Kidney glomerular epithelial cell (primary cell): ENCODE measurements around the gene GSTT4.
"Not testable (repeated sequence)": the region's sequence is repeated elsewhere in the genome, so short reads cannot be mapped to it uniquely, and the experiment has no call there.

ENCODE experiments used
- DNase-seq: peaks from one replicate; lab custom pipeline; 2025; lab: John Stamatoyannopoulos, UW

GSTT4 gene

DNA sequence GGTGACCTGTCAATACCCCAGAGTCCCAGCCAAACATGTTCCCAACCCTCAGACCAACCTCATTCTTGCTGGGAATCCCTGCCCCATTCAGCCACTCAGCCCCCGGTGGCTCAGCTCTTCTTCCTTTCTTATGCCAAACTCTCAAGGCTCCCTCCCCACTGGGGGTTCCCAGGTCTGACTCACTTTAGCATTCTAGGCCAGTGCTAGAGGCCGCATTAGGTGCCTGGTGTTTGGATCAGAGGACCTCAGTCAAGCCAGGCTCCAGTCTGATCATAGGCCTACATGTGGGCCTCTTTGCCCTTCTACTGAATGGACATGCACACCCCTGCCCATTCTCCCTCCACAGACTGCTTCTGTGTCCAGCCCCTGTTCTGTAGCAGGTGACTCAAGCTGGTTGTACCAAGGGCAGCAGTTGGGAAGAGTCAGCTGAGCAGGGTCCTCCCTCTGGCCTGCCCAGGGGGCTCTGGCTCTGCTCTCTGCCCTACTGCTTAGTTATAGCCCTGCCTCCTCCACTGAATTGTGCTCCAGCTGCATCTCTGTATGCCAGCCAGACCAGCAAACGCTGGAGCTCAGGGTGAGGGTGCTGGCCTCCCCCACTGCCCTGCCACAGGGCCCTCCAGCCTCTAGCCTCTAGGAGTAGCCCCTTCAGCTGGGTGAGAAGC lies 15.5 kb downstream of the GSTT4 start:
- DNase-seq = not testable (repeated sequence)

DNA sequence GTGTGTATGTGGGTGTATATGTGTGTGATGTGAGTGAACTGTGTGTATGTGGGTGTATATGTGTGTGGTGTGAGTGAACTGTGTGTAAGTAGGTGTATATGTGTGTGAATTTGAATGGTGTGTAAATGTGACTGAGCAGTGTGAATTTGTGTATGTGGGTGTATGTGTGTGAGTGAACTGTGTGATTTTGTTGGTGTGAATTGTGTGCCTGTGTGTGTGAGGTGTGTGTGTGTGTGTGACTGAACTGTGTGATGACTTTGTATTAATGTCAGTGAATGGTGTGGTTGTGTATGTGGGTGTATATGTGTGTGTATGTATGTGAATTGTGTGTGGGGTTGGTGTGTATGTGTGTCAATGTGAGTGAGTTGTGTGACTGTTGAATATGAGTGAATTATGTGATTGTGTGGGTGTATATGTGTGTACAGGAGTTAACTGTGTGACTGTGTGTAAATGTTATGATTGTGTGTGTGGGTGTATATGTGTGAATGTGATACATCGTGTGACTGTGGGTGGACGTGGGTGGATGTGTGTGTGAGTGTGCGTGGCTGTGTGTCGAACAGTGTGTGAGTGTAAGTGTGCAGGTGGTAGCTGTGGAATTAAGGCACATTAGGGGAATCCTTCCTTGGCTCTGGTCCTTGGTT lies 18.6 kb downstream of the GSTT4 start:
- not testable (repeated sequence) for DNase-seq

DNA sequence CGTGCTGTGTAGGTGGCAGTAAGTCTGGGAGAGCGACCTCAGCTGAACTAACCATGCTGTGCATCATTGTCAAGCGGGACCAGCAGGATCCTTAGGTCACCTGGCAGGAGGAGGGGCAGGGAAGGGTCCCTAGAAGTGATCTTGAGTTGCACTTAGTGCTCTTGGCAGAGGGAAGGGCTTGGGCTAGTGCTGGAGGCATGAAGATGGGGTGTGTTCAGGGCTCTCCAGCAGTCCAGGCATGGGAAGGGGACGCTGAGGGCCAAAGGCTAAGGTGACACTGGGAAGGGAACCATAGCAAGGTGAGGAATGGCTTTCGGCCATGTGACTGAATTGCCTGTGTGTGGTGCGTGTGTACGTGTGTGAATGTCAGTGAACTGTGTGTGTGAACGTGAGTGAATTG lies 19.2 kb downstream of the GSTT4 start:
- not testable (repeated sequence) for DNase-seq

DNA sequence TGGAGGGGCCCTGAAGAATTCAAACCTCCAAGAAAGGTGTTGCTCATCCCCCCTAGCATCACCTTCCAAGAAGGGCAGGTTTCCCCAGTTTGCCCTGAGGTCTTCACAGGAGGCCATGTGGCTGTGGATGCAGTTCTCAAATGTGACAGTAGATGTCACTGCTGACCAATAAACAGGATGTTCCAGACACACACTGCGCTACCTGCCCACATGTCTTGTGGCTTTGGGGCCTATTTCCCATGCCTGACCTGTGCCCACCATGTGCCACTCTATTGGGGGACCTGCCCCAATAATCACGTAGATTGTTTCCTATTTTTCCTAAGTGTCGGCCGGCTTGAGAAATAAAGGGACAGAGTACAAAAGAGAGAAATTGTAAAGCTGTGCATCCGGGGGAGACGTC lies 20.8 kb downstream of the GSTT4 start:
- no peak for DNase-seq

DNA sequence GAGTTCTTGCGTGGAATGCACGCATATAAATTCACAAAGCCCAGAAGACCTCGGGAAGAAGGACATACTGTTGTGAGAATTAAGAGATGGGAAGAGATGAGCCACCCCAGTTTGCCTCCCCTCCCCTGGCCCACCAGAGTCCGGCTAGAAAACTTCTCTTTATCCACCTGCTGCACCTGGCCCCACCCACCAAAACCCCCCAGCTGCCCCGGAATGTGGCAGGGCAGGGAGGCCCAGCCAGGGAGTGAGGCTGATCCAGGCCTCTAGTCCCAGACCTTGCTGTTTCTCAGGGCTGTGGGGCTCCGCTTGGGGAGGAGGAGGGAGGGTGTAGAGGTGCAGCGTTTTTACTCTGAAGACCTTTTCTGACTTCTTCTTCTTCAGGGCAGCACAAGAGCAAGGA lies 24.7 kb downstream of the GSTT4 start:
- not testable (repeated sequence) for DNase-seq

DNA sequence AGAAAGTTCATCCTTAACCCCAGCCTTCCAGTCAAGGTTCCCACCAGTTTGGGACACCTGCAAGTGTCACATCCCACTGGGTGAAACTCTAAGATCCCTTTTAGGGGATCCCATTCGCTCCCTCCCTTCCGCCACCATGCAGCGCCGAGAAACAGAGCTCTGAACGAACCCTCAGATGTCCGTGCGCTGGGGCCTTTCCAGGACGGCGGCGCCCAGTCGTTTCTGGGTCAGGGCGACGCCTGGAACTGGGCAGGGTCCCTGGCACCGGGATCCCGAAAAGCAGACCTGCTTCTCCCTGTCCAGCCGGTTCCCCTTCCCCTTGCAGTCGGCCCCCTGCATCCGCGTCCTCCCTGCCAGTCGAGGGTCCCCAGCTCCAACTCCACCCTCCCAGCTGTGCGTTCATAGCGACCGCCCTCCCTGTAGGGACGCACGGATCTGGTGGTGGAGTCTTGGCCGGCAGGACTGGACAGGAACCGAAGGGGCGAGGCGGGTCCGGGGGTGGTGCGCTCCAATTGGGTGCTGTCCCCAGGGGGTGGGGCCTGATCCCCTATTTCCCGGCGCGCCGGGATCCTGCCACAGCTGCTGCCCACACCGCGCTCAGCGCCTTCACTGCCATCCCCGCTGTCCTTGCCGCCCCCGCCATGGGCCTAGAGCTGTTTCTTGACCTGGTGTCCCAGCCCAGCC lies 25.6 kb downstream of the GSTT4 start, which contains the start of gene GSTT2:
Gene GSTT2 (plus strand): TSS at position 578 of the 684 bp plus-strand sequence.
- DNase-seq = not testable (repeated sequence)

DNA sequence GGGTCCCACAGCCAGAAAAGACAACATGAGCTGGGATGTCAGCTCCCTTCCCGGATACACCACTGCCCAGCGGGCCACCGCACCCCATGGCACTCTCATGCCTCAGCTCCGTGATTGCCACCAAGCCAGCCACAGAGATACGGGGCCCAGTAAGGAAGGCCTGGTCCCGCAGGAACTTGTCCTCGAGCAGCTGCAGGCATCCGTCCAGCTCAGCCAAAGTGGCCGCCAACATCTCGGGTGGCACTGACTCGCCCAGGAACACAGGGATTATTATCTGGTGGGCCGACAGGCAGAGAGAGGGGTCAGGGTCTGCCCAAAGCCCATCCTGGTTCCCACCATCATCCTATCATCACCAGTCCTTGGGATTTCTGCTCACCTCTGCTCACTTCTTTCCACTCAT lies 27.9 kb downstream of the GSTT4 start:
- DNase-seq = not testable (repeated sequence)

DNA sequence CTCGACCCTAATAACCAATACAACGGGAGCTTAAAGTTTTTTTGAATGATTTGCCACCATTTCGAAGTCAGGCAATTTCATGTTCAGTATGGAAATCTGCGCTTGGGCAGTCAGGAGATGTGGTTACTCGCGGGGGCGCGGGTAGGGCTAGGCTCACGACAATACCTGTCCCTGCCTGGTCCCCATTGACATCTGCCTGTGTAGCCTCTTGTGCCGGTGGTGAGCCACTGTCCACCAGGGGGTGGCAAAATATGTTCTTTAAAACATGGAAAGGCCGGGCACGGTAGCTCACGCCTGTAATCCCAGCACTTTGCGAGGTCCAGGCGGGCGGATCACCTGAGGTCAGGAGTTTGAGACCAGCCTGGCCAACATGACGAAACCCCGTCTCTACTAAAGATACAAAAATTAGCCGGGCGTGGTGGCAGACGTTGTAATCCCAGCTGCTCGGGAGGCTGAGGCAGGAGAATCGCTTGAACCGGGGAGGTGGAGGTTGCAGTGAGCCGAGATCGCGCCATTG lies 30.4 kb downstream of the GSTT4 start:
- not testable (repeated sequence) for DNase-seq

DNA sequence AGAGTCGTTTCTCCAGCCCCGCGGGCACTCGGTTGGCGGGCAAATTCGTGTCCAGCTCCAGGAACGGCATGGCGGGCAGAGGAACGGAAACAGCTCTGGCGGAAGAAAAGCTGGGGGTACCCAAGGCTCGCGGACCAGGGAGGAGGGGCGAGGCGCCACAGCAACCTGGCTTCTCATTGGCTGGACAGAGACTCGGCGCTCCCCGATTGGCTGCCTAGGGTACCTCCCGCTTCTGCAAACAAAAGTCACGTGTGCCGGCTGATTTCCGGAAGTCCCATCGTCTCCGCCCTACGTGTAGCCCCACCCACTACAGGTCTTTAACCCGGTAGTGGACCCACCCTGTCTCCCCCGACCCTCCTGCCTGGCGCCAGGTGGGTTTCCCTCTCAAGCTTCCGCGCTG lies 30.9 kb downstream of the GSTT4 start, which contains the start of gene DDT:
Gene DDT (minus strand): TSS at position 97 of the 400 bp plus-strand sequence. CDS start 27 bp downstream, at position 70.
- not testable (repeated sequence) for DNase-seq

DNA sequence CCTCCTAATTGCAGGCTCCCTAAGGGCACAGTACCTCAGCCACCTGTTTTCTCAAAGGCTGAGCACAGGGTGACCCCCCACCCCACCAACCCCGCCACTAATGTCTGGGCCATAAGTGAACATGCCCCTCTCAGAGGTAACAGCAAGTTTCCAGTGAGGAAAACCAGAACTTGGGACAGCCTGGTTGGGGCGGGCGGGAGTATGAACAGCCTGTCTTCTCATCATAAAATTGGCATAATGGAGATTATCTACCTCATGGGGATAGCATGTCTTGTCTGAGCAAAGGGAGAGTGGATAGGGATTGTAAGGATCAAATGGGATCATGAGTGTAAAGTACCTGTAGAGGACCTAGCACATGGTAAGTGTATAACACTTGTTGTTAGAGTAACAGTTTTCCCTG lies 33.3 kb downstream of the GSTT4 start:
- not testable (repeated sequence) for DNase-seq

DNA sequence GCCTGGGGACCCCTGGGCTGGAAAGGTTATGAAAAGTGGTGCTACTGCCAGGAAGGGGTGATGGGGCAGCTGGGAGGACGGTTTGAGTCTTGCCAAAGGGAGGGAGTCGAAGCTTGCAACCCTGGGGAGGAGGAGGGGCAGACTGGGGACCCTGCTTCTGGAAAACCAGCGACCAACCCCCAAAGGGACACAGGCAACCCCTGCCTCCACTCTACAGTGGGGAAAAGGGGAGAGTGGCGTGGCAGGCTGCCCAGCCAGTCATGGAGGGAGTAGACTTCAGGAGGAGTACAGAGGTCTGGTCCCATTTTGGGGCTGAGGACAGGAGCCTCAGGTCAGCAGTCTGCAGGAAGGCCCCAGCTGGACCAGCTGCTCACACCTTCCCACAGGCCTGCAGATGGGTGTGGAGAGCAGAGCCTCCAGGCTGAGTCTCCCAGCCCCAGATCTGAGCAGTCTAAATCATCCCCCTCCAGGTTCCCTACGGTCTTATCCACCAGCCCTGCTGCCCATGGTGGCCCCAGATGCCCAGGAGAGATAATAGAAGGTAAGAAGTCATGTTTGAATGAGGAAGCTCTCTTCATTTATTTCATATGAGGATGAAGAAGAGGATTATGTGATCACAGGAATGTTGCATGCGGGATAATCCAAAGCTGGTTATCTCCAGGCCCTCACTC lies 34.3 kb downstream of the GSTT4 start:
- DNase-seq = no peak

DNA sequence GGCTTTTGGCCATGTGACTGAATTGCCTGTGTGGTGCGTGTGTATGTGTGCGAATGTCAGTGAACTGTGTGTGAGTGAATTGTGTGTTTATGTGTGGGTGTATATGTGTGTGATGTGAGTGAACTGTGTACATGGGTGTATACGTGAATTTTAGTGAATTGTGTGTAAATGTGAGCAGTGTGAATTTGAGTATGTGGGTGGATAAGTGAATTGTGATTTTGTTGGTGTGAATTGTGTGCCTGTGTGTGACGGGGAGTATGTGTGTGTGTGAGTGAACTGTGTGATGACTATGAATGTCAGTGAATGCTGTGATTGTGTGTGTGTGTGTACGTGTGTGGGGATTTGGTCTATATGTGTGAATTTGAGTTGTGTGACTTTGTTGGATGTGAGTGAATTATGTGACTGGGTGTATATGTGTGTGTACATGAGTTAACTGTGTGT lies 35.0 kb downstream of the GSTT4 start:
- DNase-seq = no peak

DNA sequence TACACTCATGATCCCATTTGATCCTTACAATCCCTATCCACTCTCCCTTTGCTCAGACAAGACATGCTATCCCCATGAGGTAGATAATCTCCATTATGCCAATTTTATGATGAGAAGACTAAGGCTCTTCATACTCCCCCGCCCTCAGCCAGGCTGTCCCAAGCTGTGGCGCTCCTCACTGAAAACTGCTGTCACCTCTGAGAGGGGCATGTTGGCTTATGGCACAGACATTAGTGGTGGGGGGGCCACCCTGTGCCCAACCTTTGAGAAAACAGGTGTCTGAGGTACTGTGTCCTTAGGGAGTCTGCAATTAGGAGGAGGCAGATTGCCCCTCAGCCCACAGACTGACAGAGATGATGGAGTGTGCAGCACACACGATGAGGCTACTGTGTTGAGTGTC lies 36.2 kb downstream of the GSTT4 start:
- no peak for DNase-seq

DNA sequence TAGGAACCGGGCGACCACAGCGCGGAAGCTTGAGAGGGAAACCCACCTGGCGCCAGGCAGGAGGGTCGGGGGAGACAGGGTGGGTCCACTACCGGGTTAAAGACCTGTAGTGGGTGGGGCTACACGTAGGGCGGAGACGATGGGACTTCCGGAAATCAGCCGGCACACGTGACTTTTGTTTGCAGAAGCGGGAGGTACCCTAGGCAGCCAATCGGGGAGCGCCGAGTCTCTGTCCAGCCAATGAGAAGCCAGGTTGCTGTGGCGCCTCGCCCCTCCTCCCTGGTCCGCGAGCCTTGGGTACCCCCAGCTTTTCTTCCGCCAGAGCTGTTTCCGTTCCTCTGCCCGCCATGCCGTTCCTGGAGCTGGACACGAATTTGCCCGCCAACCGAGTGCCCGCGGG lies 38.7 kb downstream of the GSTT4 start, which contains the start of gene DDTL:
Gene DDTL (plus strand): TSS at position 321 of the 400 bp plus-strand sequence. CDS start 27 bp downstream, at position 348.
- DNase-seq = not testable (repeated sequence)

DNA sequence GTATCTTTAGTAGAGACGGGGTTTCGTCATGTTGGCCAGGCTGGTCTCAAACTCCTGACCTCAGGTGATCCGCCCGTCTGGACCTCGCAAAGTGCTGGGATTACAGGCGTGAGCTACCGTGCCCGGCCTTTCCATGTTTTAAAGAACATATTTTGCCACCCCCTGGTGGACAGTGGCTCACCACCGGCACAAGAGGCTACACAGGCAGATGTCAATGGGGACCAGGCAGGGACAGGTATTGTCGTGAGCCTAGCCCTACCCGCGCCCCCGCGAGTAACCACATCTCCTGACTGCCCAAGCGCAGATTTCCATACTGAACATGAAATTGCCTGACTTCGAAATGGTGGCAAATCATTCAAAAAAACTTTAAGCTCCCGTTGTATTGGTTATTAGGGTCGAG lies 39.2 kb downstream of the GSTT4 start:
- DNase-seq = not testable (repeated sequence)

DNA sequence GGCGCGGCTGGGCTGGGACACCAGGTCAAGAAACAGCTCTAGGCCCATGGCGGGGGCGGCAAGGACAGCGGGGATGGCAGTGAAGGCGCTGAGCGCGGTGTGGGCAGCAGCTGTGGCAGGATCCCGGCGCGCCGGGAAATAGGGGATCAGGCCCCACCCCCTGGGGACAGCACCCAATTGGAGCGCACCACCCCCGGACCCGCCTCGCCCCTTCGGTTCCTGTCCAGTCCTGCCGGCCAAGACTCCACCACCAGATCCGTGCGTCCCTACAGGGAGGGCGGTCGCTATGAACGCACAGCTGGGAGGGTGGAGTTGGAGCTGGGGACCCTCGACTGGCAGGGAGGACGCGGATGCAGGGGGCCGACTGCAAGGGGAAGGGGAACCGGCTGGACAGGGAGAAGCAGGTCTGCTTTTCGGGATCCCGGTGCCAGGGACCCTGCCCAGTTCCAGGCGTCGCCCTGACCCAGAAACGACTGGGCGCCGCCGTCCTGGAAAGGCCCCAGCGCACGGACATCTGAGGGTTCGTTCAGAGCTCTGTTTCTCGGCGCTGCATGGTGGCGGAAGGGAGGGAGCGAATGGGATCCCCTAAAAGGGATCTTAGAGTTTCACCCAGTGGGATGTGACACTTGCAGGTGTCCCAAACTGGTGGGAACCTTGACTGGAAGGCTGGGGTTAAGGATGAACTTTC lies 44.0 kb downstream of the GSTT4 start, which contains the start of gene GSTT2B:
Gene GSTT2B (minus strand): TSS at position 112 of the 688 bp plus-strand sequence. CDS start 64 bp downstream, at position 48.
- DNase-seq = not testable (repeated sequence)

DNA sequence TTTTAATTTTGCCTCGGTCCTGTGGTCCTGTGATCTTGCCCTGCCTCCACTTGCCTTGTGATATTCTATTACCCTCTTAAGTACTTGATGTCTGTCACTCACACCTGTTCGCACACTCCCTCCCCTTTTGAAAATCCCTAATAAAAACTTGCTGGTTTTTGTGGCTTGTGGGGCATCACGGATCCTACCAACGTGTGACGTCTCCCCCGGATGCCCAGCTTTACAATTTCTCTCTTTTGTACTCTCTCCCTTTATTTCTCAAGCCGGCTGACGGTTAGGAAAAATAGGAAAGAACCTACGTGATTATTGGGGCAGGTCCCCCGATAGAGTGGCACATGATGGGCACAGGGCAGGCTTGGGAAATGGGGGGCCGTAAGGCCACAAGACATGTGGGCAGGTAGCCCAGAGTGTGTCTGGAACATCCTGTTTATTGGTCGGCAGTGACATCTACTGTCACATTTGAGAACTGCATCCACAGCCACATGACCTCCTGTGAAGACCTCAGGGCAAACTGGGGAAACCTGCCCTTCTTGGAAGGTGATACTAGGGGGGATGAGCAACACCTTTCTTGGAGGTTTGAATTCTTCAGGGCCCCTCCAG lies 48.9 kb downstream of the GSTT4 start:
- peak; percentile 38 for DNase-seq

DNA sequence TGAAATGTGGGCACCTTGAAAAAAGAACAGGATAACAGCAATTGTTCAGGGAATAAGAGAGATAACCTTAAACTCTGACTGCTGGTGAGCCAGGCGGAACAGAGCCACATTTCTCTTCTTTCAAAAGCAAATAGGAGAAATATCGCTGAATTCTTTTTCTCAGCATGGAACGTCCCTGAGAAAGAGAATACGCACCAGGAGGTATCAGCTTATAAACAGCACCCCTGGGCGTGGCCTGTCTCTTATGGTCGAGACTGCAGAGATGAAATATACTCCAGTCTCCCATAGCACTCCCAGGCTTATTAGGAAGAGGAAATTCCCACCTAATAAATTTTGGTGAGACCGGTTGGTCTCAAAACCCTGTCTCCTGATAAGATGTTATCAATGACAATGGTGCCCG lies 49.4 kb downstream of the GSTT4 start:
- not testable (repeated sequence) for DNase-seq

DNA sequence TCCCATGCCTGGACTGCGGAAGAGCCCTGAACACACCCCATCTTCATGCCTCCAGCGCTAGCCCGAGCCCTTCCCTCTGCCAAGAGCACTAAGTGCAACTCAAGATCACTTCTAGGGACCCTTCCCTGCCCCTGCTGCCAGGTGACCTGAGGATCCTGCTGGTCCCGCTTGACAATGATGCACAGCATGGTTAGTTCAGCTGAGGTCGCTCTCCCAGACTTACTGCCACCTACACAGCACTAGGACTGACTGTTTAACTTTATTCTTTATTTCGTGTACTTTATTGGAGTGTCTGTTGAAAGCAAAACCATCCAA lies 50.3 kb downstream of the GSTT4 start:
- DNase-seq = not testable (repeated sequence)

DNA sequence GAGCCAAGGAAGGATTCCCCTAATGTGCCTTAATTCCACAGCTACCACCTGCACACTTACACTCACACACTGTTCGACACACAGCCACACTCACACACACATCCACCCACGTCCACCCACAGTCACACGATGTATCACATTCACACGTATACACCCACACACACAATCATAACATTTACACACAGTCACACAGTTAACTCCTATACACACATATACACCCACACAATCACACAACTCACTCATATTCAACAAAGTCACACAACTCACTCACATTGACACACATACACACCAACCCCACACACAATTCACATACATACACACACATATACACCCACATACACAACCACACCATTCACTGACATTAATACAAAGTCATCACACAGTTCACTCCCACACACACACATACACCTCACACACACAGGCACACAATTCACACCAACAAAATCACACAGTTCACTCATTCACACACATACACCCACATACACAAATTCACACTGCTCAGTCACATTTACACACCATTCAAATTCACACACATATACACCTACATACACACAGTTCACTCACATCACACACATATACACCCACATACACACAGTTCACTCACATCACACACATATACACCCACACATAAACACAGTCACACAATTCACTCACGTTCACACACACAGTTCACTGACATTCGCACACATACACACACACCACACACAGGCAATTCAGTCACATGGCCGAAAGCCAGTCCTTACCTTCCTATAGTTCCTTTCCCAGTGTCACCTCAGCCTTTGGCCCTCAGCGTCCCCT lies 50.9 kb downstream of the GSTT4 start:
- not testable (repeated sequence) for DNase-seq
